NCI-H345 (cell line): Measurements from ENCODE around the gene TKFC.

ENCODE experiments used
- DNase-seq: peaks from one replicate; lab custom pipeline; 2025; lab: John Stamatoyannopoulos, UW

Gene TKFC

DNA sequence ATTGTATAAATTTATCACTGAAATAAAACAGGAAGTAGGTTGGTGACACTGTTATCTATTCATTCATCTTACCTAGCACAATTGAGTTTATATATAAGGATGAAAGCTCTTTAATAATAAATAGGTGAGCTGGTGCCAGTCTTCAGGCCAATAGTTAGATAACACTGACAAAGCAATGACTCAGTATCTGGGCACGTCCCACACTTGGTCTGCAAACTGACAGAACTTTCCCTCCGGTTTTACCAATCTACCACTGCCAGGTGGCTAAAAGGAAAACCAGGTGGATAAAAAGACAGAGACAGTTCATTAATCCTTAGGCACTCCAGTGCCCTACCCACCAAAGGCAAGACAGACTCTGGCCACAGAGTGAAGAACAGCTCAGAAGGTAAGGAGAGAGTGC lies 17.8 kb upstream of the TKFC start:
- DNase-seq, result no peak

GRCh38 chr11:61325649-61326414 lies 7.2 kb upstream of the TKFC start:
- no peak for DNase-seq

GRCh38 chr11:61327669-61328071 lies 5.4 kb upstream of the TKFC start:
- no peak for DNase-seq

- no peak for DNase-seq
Measured at GRCh38 chr11:61328351-61328750, 4.7 kb upstream of the TKFC start.

DNA sequence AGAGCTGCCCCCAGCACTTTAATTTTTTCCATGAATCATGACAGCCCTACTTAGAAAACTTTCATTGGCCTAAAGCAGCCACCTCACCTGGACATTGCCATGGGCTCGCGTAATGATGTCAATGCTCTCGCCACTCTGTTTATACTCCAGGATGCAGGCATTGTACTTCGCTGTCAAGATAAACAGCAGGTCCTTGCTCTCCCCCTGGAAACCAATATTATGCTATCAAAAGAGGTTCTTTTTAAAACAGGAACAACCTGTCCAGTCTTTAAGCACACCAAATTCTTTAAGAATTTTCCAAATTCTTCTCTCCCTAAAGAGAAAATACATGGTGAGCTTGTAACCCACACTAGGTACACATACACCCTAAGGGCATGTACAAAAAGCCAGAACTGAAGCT lies 3.2 kb upstream of the TKFC start:
- DNase-seq, result no peak

DNA sequence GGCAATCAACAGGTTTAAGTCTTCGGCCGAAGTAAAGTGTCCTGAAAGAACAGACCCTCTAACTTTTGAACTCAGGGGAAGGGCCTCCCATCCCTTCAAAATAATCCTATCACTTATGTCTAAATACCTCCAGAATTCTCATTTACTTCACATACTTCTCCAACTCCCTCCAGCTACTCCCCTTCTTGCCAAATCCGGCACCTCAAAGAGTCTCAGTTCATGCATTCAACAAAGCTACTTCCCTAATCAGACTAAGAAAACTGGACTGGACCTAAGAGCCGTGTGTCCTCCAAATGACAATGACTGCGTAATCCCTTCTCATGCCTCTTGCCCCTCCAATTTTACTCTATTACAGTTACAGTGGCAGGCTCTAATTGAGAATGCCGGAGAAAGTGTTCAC lies 1.4 kb upstream of the TKFC start:
- DNase-seq, result no peak

DNA sequence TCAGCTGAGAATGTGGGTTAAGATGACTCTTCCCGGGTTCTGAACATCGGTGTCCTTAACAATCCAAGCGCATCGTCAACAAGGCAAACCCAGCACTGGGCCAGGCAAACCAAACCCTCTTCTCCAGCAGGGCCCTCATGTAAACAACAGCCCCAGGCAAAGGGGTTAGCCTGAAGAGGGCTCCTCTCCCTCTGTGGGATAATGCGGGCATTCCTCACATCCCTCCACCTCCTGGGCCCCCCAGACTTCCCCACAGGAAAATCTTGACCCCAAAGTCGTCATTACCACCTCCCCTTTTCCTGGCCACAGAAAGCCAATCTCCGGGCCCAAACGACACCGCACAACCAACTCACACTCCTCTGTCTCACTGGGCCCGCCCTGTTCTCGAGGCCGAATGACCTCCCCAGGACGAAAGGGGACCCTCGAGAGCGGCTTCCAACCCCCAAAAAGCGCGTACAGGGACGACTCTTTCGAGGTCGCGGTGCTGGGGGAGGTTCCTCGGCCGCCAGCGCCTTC lies 689 bp upstream of the TKFC start:
- DNase-seq, result no peak

GRCh38 chr11:61333550-61334433 lies 764 bp downstream of the TKFC start:
- no peak for DNase-seq

- no peak for DNase-seq
Measured at GRCh38 chr11:61334434-61335354, 1.7 kb downstream of the TKFC start.

- DNase-seq, result no peak
Measured at GRCh38 chr11:61335355-61335710, 2.3 kb downstream of the TKFC start.

GRCh38 chr11:61336171-61336935 lies 3.3 kb downstream of the TKFC start:
- peak; percentile 79 for DNase-seq

GRCh38 chr11:61337706-61338470 lies 4.9 kb downstream of the TKFC start:
- DNase-seq, result no peak

- DNase-seq, result no peak
Measured at GRCh38 chr11:61338783-61339489, 5.9 kb downstream of the TKFC start.

DNA sequence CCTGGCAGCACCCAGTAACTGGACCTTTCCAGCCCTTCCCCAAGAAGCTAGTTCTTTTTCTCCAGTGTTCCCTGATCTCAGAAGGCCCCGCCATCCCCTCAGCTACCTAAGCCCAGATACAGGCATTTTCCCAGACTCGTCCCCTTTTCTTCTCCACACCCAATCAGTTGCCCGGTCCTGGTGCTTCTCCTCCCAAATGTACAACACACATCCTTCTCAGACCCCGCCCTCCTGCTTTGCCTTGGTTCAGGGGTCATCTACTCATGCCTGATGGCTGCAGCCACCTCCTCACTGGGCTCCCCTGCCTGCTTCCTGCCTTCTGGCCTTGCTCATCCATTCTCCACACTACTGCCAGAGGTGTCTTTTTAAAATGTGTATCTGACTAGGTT lies 6.5 kb downstream of the TKFC start:
- no peak for DNase-seq

DNA sequence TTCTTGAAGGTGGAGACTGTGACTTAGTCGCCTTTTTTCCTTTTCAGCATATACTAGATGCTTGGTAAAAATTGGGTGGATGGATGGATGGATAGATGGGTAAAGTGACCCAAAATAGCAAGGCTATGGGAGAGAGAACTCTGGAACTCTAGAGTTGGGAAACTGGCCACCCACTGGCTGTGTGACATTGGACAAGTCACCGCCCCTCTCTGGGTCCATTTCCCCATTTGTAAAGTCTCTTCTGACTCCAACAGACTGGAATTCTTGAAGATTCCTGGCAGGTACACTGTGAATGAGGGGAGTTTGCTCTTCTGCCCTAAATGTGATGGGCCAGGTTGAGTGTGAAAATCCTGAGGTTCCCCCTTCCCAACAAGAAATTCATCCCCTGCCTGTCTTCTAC lies 8.0 kb downstream of the TKFC start:
- DNase-seq, result no peak

DNA sequence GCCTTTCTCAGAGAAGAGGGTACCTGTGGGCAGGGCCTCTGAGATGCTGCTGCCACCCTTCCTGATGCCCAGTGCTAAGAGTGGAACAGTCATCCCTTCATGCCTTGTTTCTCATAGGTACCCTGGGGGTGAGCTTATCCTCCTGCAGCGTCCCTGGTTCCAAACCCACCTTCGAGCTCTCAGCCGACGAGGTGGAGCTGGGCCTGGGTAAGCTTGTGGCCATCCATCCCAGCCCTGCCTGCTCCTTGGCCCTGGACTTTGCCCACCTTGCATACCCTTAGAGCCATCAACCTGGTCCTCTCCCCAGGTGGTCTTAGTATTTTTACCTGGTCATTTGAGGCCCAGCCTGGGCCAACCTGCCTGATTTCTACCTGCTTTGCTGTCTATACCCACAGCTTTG lies 8.7 kb downstream of the TKFC start:
- DNase-seq, result no peak

GRCh38 chr11:61342207-61342803 lies 9.3 kb downstream of the TKFC start:
- no peak for DNase-seq

DNA sequence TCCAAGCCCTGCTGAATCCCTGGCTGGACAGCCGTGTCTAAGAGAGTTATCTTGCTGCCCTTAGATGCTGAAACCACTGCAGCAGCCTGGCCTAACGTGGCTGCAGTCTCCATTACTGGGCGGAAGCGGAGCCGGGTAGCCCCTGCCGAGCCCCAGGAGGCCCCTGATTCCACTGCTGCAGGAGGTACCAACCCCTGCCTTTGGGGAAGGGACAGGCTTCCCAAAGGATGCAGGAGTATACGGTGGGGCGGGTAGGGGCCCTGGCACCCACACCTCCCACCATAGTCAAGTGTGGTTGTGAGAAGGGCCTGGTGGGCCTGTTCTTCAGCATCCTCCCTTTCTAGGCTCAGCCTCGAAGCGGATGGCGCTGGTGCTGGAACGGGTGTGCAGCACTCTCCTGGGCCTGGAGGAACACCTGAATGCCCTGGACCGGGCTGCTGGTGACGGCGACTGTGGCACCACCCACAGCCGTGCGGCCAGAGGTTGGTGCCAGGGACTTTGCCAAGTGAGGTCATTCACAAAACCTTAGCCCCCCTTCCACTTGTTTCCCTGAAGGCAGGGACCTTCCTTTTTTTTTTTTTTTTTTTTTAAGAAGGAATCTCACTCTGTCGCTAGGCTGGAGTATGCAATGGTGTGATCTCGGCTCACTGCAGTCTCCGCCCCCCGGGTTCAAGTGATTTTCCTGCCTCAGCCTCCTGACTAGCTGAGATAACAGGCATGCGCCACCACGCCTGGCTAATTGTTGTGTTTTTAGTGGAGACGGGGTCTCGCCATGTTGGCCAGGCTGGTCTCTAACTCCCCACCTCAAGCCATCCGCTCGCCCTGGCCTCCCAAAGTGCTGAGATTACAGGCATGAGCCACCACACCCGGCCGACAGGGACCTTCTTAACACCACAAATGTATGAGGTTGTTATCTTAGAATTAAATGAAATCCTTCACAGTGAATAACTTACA lies 11.0 kb downstream of the TKFC start:
- no peak for DNase-seq
